ENCODE results near the gene CHAC1. TPM values are rescaled to one million over a fixed set of nuclear protein-coding genes. Genes with fewer than 3 reads are reported as not detected.

CHAC1 gene, protein sequence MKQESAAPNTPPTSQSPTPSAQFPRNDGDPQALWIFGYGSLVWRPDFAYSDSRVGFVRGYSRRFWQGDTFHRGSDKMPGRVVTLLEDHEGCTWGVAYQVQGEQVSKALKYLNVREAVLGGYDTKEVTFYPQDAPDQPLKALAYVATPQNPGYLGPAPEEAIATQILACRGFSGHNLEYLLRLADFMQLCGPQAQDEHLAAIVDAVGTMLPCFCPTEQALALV
- 10 to 100 TPM in 1 of 5 donors, 1 to 10 TPM in 4; 1.3 to 17.1 (median 2.9) TPM for total RNA-seq
- 10 to 100 TPM in 2 of 3 donors, 1 to 10 TPM in 1; 5.7 to 61.6 (median 25.5) TPM for polyA plus RNA-seq
- long read RNA-seq, donor 1, result 0 reads
- long read RNA-seq, donor 2, result 0 reads
- long read RNA-seq, donor 3, result 0 reads
- long read RNA-seq, donor 4, result 0 reads
- long read RNA-seq, donor 5, partial matches to known transcripts, result 0 of 1 reads
- long read RNA-seq, donor 5, other reads (novel, unspliced or antisense), result 0 of 1 reads
- long read RNA-seq, donor 6, result 0 reads
- long read RNA-seq, donor 7, result 0 reads
- long read RNA-seq, donor 8, result 0 reads
- long read RNA-seq, donor 9, result 0 reads
- long read RNA-seq, donor 10, result 0 reads

DNA sequence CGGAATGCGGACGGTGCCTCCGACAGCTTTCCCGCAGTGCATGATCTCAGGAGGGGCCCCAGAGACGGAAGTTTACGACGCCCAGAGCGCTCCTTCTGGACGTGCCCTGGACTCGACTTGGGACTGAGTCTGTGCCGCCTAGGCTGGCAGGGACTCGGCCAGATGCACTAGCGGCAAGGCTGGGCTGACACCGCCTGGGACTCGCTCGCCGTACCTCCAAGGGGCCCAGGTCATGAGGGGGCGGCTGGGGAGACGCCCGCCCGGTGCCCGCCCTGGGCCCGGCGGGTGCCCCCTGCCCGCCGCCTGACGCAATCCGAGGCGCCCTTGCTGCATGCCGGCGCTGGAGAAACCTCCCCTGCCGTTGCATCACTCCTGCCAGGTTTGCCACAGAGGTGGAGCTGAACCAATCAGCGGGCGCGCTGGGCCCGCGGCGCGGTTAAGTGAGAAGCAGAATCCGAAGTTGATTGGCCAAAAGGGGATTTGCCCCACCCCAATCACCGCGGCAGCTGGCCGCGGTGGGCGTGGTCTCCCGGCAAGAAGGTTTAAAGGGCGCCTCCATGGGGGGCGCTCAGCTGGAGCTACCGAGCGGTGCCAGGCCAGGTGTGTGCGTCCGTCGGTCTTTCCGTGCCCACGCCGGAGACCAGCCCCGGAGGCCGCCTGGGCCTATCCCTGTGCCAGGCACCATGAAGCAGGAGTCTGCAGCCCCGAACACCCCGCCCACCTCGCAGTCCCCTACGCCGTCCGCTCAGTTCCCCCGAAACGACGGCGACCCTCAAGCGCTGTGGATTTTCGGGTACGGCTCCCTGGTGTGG is at the start of gene CHAC1:
TSS of gene CHAC1 (plus strand) at position 571 of the 812 bp plus-strand sequence. CDS start at position 684, 113 bp downstream.
- Histone ChIP-seq H3K27me3 (no peaks in the 10 kb centered on the region), H3K36me3 (no peaks in the 10 kb centered on the region), H3K9me3 (no peaks in the 10 kb centered on the region), H3K27ac (peak within 1 kb of the TSS; percentile 84 to 91 (median 90)), H3K4me1 (peaks cover 18 to 49% (median 42%) of the 10 kb centered on the region in 4 donors), H3K4me3 (peak within 1 kb of the TSS; percentile 70 to 81 (median 78))
- 0 to 12% (median 1%) methylated on average over 5 to 72 of the region's 72 CpGs for WGBS, 5 donors
- peak; percentile 97 to 98 for DNase-seq
- intact Hi-C loops (cut with DNase I; ENCODE audit: low total_unique reads), result no loop called here
- TF ChIP-seq POLR2AphosphoS5 (IDR thresholded peaks at IDR 0.05) (peak; percentile 40 to 84 (median 83)), POLR2A (IDR thresholded peaks at IDR 0.05) (no peak)

DNA sequence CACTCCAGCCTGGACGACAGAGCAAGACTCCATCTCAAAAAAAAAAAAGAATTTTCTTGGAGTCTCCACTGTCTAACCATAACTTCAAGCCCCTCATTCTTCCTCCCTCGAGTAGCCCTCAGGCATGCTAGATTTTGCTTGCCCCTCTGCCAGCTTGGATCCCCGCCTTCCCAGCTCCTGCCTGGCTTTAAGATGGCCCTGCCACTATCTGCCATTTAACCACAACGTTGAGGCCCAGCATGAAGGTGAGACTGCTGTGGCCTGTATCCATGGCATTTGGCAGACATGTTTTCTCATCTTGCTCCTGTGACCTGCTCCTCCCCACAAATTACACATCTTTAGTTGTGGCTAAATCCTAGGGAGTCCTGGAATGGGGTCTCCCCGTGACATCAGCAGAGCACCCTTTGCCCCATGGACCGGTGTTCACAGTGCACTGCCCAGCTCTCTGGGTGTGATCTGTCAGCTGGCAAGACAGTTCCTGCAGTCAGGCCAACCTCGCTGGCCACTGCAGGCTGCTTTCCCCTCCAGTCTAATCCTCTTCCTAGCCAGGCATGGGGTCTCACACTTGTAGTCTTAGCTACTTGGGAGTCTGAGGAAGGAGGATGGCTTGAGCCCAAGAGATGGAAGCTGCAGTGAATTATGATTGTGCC is 48.6 kb upstream of the CHAC1 start:
- H3K27me3 ChIP-seq, result no peaks in the 10 kb centered on the region
- H3K27ac ChIP-seq, result peak overlapping the region; percentile 88 to 97 (median 91)
- TF ChIP-seq, protein P1, sequence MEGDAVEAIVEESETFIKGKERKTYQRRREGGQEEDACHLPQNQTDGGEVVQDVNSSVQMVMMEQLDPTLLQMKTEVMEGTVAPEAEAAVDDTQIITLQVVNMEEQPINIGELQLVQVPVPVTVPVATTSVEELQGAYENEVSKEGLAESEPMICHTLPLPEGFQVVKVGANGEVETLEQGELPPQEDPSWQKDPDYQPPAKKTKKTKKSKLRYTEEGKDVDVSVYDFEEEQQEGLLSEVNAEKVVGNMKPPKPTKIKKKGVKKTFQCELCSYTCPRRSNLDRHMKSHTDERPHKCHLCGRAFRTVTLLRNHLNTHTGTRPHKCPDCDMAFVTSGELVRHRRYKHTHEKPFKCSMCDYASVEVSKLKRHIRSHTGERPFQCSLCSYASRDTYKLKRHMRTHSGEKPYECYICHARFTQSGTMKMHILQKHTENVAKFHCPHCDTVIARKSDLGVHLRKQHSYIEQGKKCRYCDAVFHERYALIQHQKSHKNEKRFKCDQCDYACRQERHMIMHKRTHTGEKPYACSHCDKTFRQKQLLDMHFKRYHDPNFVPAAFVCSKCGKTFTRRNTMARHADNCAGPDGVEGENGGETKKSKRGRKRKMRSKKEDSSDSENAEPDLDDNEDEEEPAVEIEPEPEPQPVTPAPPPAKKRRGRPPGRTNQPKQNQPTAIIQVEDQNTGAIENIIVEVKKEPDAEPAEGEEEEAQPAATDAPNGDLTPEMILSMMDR (IDR thresholded peaks at IDR 0.05), result no peak
- TF ChIP-seq EP300 (IDR thresholded peaks at IDR 0.05) (no peak), POLR2A (IDR thresholded peaks at IDR 0.05) (no peak), POLR2AphosphoS5 (IDR thresholded peaks at IDR 0.05) (no peak)
- peak in 1 of 2 donors; percentile 15 for DNase-seq
- intact Hi-C loops (cut with DNase I; ENCODE audit: low total_unique reads), result loop anchor here (5.0 kb wide), 2 partner anchors 118 to 278 kb away; no protein-coding TSS in a partner anchor
- no peaks in the 10 kb centered on the region for H3K9me3 ChIP-seq
- WGBS, 5 donors, result 61 to 80% (median 69%) methylated on average over 7 of the region's 7 CpGs
- H3K4me3 ChIP-seq, result no peak overlapping the region
- peaks cover 38 to 51% (median 44%) of the 10 kb centered on the region in 4 donors for H3K36me3 ChIP-seq
- H3K4me1 ChIP-seq, result peaks cover 25 to 91% (median 69%) of the 10 kb centered on the region in 4 donors

DNA sequence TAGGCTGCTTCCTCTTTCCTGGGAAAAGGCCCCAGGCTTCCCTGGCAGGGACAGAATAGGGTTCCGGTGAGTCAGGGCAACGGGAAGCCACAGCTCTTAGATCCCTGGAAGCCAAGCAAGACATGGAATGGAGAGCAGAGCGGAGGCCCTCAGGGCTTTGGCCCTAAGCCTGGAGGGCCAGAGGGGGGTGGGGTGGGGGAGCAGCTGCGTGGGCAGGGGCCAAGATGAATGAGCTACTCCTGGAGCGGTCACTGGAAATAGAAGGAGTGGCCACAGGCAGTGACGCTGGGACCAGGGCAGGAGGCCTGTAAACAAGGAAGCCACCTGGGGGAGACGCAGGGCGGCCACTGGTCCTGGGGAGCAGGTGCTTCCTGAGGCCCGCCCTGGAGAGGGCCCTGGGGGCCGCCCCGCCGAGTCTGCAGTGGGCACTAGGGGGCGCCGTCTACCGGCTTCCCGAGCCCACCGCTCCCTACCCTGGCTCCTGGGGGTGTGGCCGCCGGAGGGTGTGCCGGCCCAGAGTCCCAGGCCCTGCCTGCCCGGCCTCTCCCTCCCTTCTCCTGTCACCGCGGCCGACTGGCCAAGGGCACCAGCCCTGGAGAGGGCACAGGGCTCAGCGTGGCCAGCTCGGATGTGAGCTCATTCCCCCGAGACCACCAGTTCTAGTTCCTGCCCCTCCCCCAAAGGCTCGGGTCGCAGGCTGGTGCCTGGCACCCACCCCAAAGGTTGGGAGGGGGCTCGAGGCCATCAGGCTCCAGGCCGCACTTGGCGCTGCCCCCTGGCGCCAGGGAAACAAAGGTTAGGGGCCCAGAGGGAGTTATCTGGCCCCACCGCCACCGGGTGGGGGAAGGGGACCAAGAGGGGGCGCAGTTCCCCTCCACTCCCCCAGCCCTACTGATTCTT is 46.9 kb upstream of the CHAC1 start:
- intact Hi-C loops (cut with DNase I; ENCODE audit: low total_unique reads), result loop anchor here (5.0 kb wide), 1 partner anchor 116 kb away; no protein-coding TSS in a partner anchor
- Histone ChIP-seq H3K4me3 (peak overlapping the region; percentile 36 to 52 (median 40)), H3K27me3 (no peaks in the 10 kb centered on the region), H3K9me3 (no peaks in the 10 kb centered on the region), H3K4me1 (peaks cover 25 to 89% (median 61%) of the 10 kb centered on the region in 4 donors), H3K36me3 (peaks cover 23 to 34% (median 28%) of the 10 kb centered on the region in 4 donors), H3K27ac (peak overlapping the region; percentile 88 to 97 (median 91))
- TF ChIP-seq EP300 (IDR thresholded peaks at IDR 0.05), result no peak
- TF ChIP-seq POLR2AphosphoS5 (IDR thresholded peaks at IDR 0.05), result peak; percentile 19 to 71 (median 61)
- TF ChIP-seq, protein P1 (IDR thresholded peaks at IDR 0.05), result peak in 6 of 7 experiments; percentile 10 to 91 (median 77)
- WGBS, 5 donors, result 2 to 4% (median 3%) methylated on average over 16 to 36 of the region's 36 CpGs
- peak; percentile 96 for DNase-seq
